RPMI7951 (cell line): Measurements from ENCODE around the gene YIPF3. TPM values are rescaled to one million over a fixed set of nuclear protein-coding genes. Genes with fewer than 3 reads are reported as not detected.

ENCODE experiments used
- DNase-seq: peaks from one replicate; pipeline ENCODE4 v3.0.0-alpha.2; 2012; ENCODE audit warnings: low read depth
- total RNA-seq: library from RNA; depleted of rRNA; stranded (reverse); fragments of >200 nt; shearing (Covaris generic); gene quantifications from 2 replicates; pipeline ENCODE4 v1.2.3, GENCODE V29; 2014; rRNA removed

The YIPF3 gene
- total RNA-seq, 1 experiment from 2014 or later = 139 TPM

GRCh38 chr6:43464337-43464736 lies 52.4 kb downstream of the YIPF3 start:
- no peak for DNase-seq

GRCh38 chr6:43461936-43462335 lies 54.8 kb downstream of the YIPF3 start:
- DNase-seq = no peak

Other genes starting within 250 kb of the YIPF3 start
- not detected in 2 replicates for gene SLC22A7, start 218.7 kb downstream of the YIPF3 start, total RNA-seq
- not detected in 2 replicates for gene CRIP3, start 208.1 kb downstream of the YIPF3 start, total RNA-seq
- 8.0 and 10.9 TPM in 2 replicates for gene ZNF318, start 147.3 kb downstream of the YIPF3 start, total RNA-seq
- 12.0 and 12.2 TPM in 2 replicates for gene ABCC10, start 89.4 kb downstream of the YIPF3 start, total RNA-seq
- gene DLK2, start 61.4 kb downstream of the YIPF3 start, total RNA-seq = 0.60 and 1.5 TPM in 2 replicates
- gene TJAP1, start 39.4 kb downstream of the YIPF3 start, total RNA-seq = 7.8 and 12.4 TPM in 2 replicates
- gene LRRC73, start 6.6 kb downstream of the YIPF3 start, total RNA-seq = 0.10 and 0.60 TPM in 2 replicates
- gene POLR1C, start 163 bp upstream of the YIPF3 start, total RNA-seq = 50.7 and 52.3 TPM in 2 replicates
- gene XPO5, start 59.1 kb upstream of the YIPF3 start, total RNA-seq = 40.2 and 48.1 TPM in 2 replicates
- gene POLH, start 59.3 kb upstream of the YIPF3 start, total RNA-seq = 33.6 and 38.0 TPM in 2 replicates
- 39.5 and 42.4 TPM in 2 replicates for gene GTPBP2, start 112.3 kb upstream of the YIPF3 start, total RNA-seq
- 71.7 and 86.2 TPM in 2 replicates for gene MAD2L1BP, start 118.9 kb upstream of the YIPF3 start, total RNA-seq
- gene RSPH9, start 128.1 kb upstream of the YIPF3 start, total RNA-seq = 1.1 and 1.3 TPM in 2 replicates
- 68.5 and 68.7 TPM in 2 replicates for gene MRPS18A, start 170.9 kb upstream of the YIPF3 start, total RNA-seq